Mesothelial cell of epicardium (in vitro differentiated cells): ENCODE results near the gene CCNB1. TPM values are rescaled to one million over a fixed set of nuclear protein-coding genes. Genes with fewer than 3 reads are reported as not detected.
"Not testable (repeated sequence)": the region's sequence is repeated elsewhere in the genome, so short reads cannot be mapped to it uniquely, and the experiment has no call there.

ENCODE experiments used
- DNase-seq, 2 experiments: peaks; one replicate each; pipeline ENCODE4 v3.0.0; 2021; ENCODE audit warnings: low spot score in 2 of 2; ENCODE audit not compliant: unreplicated experiment in 2 of 2
- H3K27ac Mint-ChIP-seq: 2 replicates; pipeline ENCODE4 v1.8.0; 2021; ENCODE audit warnings: mixed read lengths
- H3K27me3 Mint-ChIP-seq: 2 replicates; pipeline ENCODE4 v1.8.0; 2021; ENCODE audit warnings: low read depth, mixed read lengths
- H3K36me3 Mint-ChIP-seq: 2 replicates; pipeline ENCODE4 v1.8.0; 2021; ENCODE audit warnings: mixed read lengths
- H3K4me1 Mint-ChIP-seq: 2 replicates; pipeline ENCODE4 v1.8.0; 2021; ENCODE audit warnings: mixed read lengths
- H3K4me3 Mint-ChIP-seq: 2 replicates; pipeline ENCODE4 v1.8.0; 2021; ENCODE audit warnings: mild to moderate bottlenecking, moderate library complexity, mixed read lengths
- H3K9me3 Mint-ChIP-seq: 2 replicates; pipeline ENCODE4 v1.8.0; 2021; ENCODE audit warnings: mixed read lengths
- total RNA-seq: library from RNA; stranded (reverse); gene quantifications from 3 replicates; pipeline ENCODE4 v1.2.1, GENCODE V29; 2021
- TF ChIP-seq, protein P1 (sequence below): fragments of 200-600 bp; sonication (generic); IDR thresholded peaks from one replicate; pipeline ENCODE4 v1.5.0; 2021; ENCODE audit warnings: antibody characterized with exemption; ENCODE audit not compliant: unreplicated experiment

Gene CCNB1
- total RNA-seq, 1 donor from 2014 or later, result 62.7 TPM

DNA sequence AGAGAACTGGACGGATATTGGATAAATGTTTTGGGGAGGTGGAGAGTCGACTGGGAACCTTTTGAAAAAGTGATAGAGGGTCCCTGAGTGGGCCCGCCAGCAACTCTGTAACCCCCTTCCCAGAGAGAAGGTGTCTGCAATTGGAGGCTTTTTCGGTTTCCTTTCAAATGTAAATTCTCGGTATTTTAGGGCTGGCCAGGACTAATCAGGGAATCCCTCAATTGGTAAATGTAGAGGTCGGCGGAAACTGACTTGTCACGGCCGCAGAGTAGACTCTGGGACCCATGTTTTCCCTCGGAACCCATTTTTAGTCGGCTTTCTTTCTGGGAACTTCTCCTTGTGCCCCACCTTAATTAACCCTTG lies 524 bp downstream of the CCNB1 start:
- peak overlapping the region; percentile 98 for H3K27ac Mint-ChIP-seq
- peaks cover 20% of the 10 kb centered on the region for H3K4me1 Mint-ChIP-seq
- H3K4me3 Mint-ChIP-seq, result peak overlapping the region; percentile 97
- peaks cover 17% of the 10 kb centered on the region for H3K36me3 Mint-ChIP-seq
- no peaks in the 10 kb centered on the region for H3K9me3 Mint-ChIP-seq
- TF ChIP-seq, protein P1, sequence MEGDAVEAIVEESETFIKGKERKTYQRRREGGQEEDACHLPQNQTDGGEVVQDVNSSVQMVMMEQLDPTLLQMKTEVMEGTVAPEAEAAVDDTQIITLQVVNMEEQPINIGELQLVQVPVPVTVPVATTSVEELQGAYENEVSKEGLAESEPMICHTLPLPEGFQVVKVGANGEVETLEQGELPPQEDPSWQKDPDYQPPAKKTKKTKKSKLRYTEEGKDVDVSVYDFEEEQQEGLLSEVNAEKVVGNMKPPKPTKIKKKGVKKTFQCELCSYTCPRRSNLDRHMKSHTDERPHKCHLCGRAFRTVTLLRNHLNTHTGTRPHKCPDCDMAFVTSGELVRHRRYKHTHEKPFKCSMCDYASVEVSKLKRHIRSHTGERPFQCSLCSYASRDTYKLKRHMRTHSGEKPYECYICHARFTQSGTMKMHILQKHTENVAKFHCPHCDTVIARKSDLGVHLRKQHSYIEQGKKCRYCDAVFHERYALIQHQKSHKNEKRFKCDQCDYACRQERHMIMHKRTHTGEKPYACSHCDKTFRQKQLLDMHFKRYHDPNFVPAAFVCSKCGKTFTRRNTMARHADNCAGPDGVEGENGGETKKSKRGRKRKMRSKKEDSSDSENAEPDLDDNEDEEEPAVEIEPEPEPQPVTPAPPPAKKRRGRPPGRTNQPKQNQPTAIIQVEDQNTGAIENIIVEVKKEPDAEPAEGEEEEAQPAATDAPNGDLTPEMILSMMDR, result no peak
- H3K27me3 Mint-ChIP-seq, result no peaks in the 10 kb centered on the region
- DNase-seq, result no peak

DNA sequence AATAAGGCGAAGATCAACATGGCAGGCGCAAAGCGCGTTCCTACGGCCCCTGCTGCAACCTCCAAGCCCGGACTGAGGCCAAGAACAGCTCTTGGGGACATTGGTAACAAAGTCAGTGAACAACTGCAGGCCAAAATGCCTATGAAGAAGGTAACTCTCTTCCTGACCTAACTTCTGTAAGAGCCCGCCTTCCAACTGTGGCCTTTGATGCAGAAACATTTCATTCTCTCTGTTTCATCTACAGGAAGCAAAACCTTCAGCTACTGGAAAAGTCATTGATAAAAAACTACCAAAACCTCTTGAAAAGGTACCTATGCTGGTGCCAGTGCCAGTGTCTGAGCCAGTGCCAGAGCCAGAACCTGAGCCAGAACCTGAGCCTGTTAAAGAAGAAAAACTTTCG lies 979 bp downstream of the CCNB1 start:
- Mint-ChIP-seq H3K4me3 (peak overlapping the region; percentile 97), H3K36me3 (peaks cover 18% of the 10 kb centered on the region), H3K27ac (peak overlapping the region; percentile 98), H3K9me3 (no peaks in the 10 kb centered on the region), H3K27me3 (no peaks in the 10 kb centered on the region), H3K4me1 (peaks cover 20% of the 10 kb centered on the region)
- DNase-seq, result no peak
- TF ChIP-seq, protein P1, result no peak

DNA sequence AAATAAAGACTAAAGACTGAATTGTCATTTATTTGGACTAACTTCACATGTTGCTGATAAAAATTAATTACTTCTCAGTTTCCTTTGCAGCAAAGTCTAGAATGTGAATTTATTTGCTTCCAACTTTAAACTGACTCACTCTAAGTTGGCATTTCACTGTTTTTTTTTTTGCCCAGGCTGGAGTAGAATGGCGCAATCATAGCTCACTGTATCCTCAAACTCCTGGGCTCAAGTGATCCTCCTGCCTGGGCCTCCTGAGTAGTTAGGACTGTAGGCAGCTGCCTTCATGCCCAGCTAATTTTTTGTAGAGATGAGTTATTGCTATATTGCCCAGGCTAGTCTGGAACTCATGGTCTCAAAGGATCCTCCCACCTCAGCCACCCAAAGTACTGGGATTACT lies 3.5 kb downstream of the CCNB1 start:
- H3K27me3 Mint-ChIP-seq, result no peaks in the 10 kb centered on the region
- H3K27ac Mint-ChIP-seq, result no peak overlapping the region
- no peak overlapping the region for H3K4me3 Mint-ChIP-seq
- DNase-seq, result no peak
- peaks cover 29% of the 10 kb centered on the region for H3K36me3 Mint-ChIP-seq
- no peaks in the 10 kb centered on the region for H3K9me3 Mint-ChIP-seq
- TF ChIP-seq, protein P1, result no peak
- H3K4me1 Mint-ChIP-seq, result peaks cover 20% of the 10 kb centered on the region

DNA sequence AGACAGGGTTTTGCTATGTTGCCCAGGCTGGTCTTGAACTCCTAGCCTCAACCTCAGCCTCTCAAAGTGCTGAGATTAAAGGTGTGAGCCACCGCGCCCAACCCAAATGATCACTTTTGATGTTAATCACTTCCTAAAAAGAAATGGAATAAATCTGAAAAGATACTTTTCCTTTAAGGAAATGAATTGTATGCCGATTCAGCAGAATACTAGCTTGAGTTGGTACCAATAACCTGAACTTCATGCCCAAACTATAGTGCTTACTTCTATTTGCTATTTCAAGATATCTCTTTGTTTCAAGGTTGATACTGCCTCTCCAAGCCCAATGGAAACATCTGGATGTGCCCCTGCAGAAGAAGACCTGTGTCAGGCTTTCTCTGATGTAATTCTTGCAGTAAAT lies 4.0 kb downstream of the CCNB1 start:
- Mint-ChIP-seq H3K4me3 (no peak overlapping the region), H3K9me3 (no peaks in the 10 kb centered on the region), H3K27me3 (no peaks in the 10 kb centered on the region), H3K27ac (no peak overlapping the region), H3K36me3 (peaks cover 30% of the 10 kb centered on the region), H3K4me1 (peaks cover 20% of the 10 kb centered on the region)
- TF ChIP-seq, protein P1, result no peak
- no peak for DNase-seq

DNA sequence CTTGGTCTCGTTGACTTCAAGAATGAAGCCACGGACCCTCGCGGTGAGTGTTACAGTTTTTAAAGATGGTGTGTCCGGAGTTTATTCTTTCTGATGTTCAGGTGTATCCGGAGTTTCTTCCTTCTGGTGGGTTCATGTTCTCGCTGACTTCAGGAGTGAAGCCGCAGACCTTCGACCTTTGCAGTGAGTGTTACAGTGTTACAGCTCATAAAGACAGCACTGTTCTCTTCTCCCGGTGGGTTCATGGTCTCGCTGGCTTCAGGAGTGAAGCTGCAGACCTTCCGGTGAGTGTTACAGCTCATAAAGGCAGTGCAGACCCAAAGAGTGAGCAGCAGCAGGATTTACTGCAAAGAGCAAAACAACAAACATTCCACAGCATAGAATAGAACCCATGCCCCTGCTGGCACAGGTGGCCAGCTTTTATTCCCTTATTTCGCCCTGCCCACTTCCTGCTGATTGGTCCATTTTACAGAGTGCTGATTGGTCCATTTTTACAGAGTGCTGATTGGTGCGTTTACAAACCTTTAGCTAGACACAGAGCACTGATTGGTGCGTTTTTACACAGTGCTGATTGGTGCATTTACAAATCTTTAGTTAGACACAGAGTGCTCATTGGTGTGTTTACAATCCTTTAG lies 14.8 kb downstream of the CCNB1 start:
- H3K27ac Mint-ChIP-seq, H3K27me3 Mint-ChIP-seq, H3K4me1 Mint-ChIP-seq, H3K9me3 Mint-ChIP-seq, H3K36me3 Mint-ChIP-seq, DNase-seq, H3K4me3 Mint-ChIP-seq: not testable (repeated sequence)

DNA sequence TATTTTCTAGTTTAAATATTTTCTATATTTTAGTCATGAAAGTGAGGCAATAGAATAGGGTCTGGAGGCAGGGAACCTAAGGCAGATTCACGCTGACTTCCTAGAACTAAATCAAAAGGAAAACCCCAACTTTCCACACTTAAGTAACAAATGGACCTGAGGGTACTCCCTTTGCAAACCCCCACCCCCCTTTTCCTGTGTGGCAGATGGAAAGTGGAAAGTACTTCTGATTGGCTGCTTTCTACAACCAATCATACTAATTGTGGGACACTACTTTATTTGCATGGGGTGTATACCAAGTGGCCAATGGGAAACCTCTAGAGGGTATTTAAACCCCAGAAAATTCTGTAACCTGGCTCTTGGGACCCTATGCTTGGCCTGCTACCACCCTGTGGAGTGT lies 17.7 kb downstream of the CCNB1 start:
- H3K9me3 Mint-ChIP-seq, result no peaks in the 10 kb centered on the region
- no peaks in the 10 kb centered on the region for H3K36me3 Mint-ChIP-seq
- no peak overlapping the region for H3K4me3 Mint-ChIP-seq
- no peaks in the 10 kb centered on the region for H3K27me3 Mint-ChIP-seq
- DNase-seq, result no peak
- TF ChIP-seq, protein P1, result no peak
- H3K27ac Mint-ChIP-seq, result no peak overlapping the region
- H3K4me1 Mint-ChIP-seq, result peaks cover 8% of the 10 kb centered on the region
